ENCODE results near the gene CCDC172. TPM values are rescaled to one million over a fixed set of nuclear protein-coding genes. Genes with fewer than 3 reads are reported as not detected.

Gene CCDC172
- total and polyA plus RNA-seq, 2 donors (not counting 1 experiment from before 2014, with no cell fraction given) = not detected

DNA sequence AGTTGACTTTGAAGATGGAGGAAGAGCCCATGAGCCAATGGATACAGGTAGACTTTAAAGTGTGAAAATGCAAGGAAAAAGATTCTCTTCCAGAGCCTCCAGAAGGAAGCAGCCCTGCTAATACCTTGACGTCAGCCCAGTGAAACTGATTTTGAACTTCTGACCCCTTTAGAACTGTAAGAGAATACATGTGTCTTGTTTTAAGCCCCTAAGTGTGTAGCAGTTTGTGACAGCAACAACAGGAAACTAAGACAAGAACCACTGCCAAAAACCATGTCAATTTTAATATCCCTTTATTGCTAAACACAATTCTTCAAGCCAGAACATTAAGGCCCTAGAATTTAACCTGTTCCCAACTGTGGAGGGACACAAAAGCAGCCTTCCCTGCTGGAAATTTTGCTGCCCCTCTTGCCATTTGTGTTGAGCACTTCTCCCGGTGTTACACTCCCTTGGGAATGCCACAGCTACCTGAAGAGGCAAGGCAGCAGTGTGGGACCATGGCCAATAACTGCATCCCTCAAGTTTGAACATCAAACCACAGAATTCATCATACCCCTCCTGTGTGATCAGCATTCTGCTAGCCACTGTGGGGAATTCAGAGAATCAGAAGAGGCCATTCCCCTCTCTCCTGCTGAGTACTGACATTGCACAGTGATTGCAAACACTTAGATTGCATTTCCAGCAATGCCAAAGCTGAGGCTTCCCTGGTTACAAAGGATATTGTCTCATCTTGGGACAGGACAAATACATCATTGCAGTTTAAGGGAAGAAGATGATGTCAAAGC is 12.3 kb upstream of the CCDC172 start:
- no peaks in the 10 kb centered on the region for H3K36me3 ChIP-seq (ENCODE audit: control insufficient read depth, insufficient read depth, low read length)
- no peak overlapping the region for H3K4me2 ChIP-seq (ENCODE audit: extremely low read depth, insufficient read depth, low read length)
- H3K4me3 ChIP-seq (replicated peaks in 1 of 4; ENCODE audit: control extremely low read depth in 1 of 4, insufficient read depth in 1 of 4, low read depth in 3 of 4, low read length in 4 of 4) = no peak overlapping the region
- H3K79me2 ChIP-seq (ENCODE audit: control insufficient read depth, insufficient read depth, low read length) = no peaks in the 10 kb centered on the region
- TF ChIP-seq CTCF (conservative IDR thresholded peaks at IDR 0.05 in 1 of 2, IDR thresholded peaks at IDR 0.05 in 1 of 2; ENCODE audit: low read depth in 1 of 2, low read length in 2 of 2) (no peak), EZH2 (IDR thresholded peaks at IDR 0.05; ENCODE audit: low read length, missing control alignments) (no peak)
- no peaks in the 10 kb centered on the region for H3K4me1 ChIP-seq (ENCODE audit: control insufficient read depth, extremely low read depth, insufficient read depth, low read length)
- H4K20me1 ChIP-seq (ENCODE audit: control insufficient read depth, extremely low read depth, insufficient read depth, low read length) = no peaks in the 10 kb centered on the region
- no peak overlapping the region for H2AFZ ChIP-seq (ENCODE audit: low read length)
- H3K27ac ChIP-seq (ENCODE audit: insufficient read depth, low read length) = no peak overlapping the region
- H3K9me3 ChIP-seq (ENCODE audit: control insufficient read depth, insufficient read depth, low read depth, low read length) = no peaks in the 10 kb centered on the region
- H3K27me3 ChIP-seq (ENCODE audit: control insufficient read depth, insufficient read depth, low read length) = no peaks in the 10 kb centered on the region
- H3K9ac ChIP-seq (ENCODE audit: insufficient read depth, low read length) = no peak overlapping the region
- DNase-seq (ENCODE audit: low read depth in 2 of 2) = peak in 1 of 2 donors; percentile 6

DNA sequence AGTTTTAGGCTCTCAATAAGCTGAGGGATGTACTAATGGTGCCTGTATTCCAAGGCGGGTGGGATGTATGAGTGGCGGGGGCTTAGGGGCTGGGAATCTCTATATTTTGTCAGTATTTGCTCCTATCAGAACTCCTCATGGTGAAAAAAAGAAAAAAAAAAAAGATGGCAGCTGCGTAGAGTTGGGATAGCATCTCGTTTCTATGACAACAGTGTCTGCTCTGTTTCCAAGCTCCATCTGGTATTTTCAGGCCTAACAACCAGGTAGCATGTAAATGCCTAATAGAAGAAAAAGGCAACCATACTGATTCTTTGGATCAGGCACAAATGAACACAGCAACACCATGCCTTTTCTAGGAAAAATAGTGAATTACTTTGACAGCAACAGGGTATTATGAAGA is 11.7 kb upstream of the CCDC172 start:
- H2AFZ ChIP-seq (ENCODE audit: low read length) = no peak overlapping the region
- TF ChIP-seq CTCF (conservative IDR thresholded peaks at IDR 0.05 in 1 of 2, IDR thresholded peaks at IDR 0.05 in 1 of 2; ENCODE audit: low read depth in 1 of 2, low read length in 2 of 2) (no peak), EZH2 (IDR thresholded peaks at IDR 0.05; ENCODE audit: low read length, missing control alignments) (no peak)
- no peaks in the 10 kb centered on the region for H3K36me3 ChIP-seq (ENCODE audit: control insufficient read depth, insufficient read depth, low read length)
- no peaks in the 10 kb centered on the region for H3K9me3 ChIP-seq (ENCODE audit: control insufficient read depth, insufficient read depth, low read depth, low read length)
- no peak overlapping the region for H3K27ac ChIP-seq (ENCODE audit: insufficient read depth, low read length)
- H3K4me2 ChIP-seq (ENCODE audit: extremely low read depth, insufficient read depth, low read length) = no peak overlapping the region
- H3K4me1 ChIP-seq (ENCODE audit: control insufficient read depth, extremely low read depth, insufficient read depth, low read length) = no peaks in the 10 kb centered on the region
- H3K27me3 ChIP-seq (ENCODE audit: control insufficient read depth, insufficient read depth, low read length) = no peaks in the 10 kb centered on the region
- DNase-seq (ENCODE audit: low read depth in 2 of 2) = no peak
- no peak overlapping the region for H3K9ac ChIP-seq (ENCODE audit: insufficient read depth, low read length)
- no peaks in the 10 kb centered on the region for H3K79me2 ChIP-seq (ENCODE audit: control insufficient read depth, insufficient read depth, low read length)
- no peaks in the 10 kb centered on the region for H4K20me1 ChIP-seq (ENCODE audit: control insufficient read depth, extremely low read depth, insufficient read depth, low read length)
- no peak overlapping the region for H3K4me3 ChIP-seq (replicated peaks in 1 of 4; ENCODE audit: control extremely low read depth in 1 of 4, insufficient read depth in 1 of 4, low read depth in 3 of 4, low read length in 4 of 4)

GRCh38 chr10:116316503-116316902 is 7.7 kb upstream of the CCDC172 start:
- H3K27ac ChIP-seq (ENCODE audit: insufficient read depth, low read length) = no peak overlapping the region
- peak in 1 of 2 donors; percentile 56 for DNase-seq (ENCODE audit: low read depth in 2 of 2)
- no peaks in the 10 kb centered on the region for H4K20me1 ChIP-seq (ENCODE audit: control insufficient read depth, extremely low read depth, insufficient read depth, low read length)
- H3K27me3 ChIP-seq (ENCODE audit: control insufficient read depth, insufficient read depth, low read length) = no peaks in the 10 kb centered on the region
- TF ChIP-seq EZH2 (IDR thresholded peaks at IDR 0.05; ENCODE audit: low read length, missing control alignments) (no peak), CTCF (conservative IDR thresholded peaks at IDR 0.05 in 1 of 2, IDR thresholded peaks at IDR 0.05 in 1 of 2; ENCODE audit: low read depth in 1 of 2, low read length in 2 of 2) (no peak)
- H2AFZ ChIP-seq (ENCODE audit: low read length) = no peak overlapping the region
- no peak overlapping the region for H3K4me3 ChIP-seq (replicated peaks in 1 of 4; ENCODE audit: control extremely low read depth in 1 of 4, insufficient read depth in 1 of 4, low read depth in 3 of 4, low read length in 4 of 4)
- no peak overlapping the region for H3K4me2 ChIP-seq (ENCODE audit: extremely low read depth, insufficient read depth, low read length)
- H3K9ac ChIP-seq (ENCODE audit: insufficient read depth, low read length) = no peak overlapping the region
- no peaks in the 10 kb centered on the region for H3K36me3 ChIP-seq (ENCODE audit: control insufficient read depth, insufficient read depth, low read length)
- H3K9me3 ChIP-seq (ENCODE audit: control insufficient read depth, insufficient read depth, low read depth, low read length) = no peaks in the 10 kb centered on the region
- no peaks in the 10 kb centered on the region for H3K4me1 ChIP-seq (ENCODE audit: control insufficient read depth, extremely low read depth, insufficient read depth, low read length)
- no peaks in the 10 kb centered on the region for H3K79me2 ChIP-seq (ENCODE audit: control insufficient read depth, insufficient read depth, low read length)
